Measurements from ENCODE around the gene GTPBP6.
"Not testable (repeated sequence)": the region's sequence is repeated elsewhere in the genome, so short reads cannot be mapped to it uniquely, and the experiment has no call there.

Gene GTPBP6

DNA sequence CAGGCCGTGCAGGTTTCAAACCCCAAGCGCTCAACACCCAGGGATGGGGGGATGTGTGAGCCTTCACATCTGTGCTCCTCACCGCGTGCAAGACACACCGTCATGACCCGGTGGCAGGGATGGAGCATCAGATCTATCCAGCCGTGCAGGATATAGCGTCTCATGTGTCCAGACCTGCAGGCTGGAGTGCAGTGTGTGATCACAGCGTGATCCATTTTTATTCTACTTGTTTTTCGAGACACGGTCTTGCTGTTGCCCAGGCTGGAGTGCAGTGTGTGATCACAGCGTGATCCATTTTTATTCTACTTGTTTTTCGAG is 32.7 kb upstream of the GTPBP6 start:
- not testable (repeated sequence) for DNase-seq

DNA sequence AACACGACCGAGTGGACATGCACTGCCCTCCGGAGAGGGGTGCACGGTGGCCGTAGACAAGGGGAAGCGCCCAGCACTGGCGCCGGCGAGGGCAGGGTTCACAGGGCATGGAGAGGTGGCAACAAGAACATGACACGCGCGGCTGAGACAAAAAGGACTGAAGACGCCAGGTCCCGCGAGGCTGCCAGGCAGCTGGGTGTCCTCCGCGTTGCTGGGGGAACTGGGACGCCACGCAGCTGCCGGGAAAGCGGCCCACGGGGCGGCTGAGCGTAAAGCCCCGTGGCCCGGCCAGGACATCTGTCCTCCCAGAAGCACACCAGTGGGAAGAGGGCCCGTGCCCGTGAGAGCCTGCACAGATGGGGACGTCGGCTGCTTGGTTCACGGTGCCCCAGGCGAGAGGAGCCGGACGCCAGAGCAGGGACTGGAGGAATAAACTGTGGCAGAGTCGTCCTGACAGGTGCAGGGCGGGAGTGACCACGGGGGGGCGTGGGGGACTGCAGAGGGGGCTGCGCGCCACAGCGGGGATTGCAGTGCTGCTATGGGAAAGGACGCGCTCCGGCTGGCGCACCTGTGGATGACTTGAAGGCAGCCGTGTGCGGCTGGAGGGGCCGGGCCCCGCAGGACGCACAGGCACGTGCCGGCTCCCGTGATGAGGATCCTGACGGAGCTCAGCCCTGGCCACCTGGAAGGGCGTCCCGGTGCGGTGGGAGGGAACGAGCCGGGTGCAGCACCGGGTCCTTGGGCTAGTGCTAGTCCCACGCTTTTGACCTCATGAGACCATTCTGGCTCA is 32.1 kb upstream of the GTPBP6 start:
- no peak for DNase-seq

DNA sequence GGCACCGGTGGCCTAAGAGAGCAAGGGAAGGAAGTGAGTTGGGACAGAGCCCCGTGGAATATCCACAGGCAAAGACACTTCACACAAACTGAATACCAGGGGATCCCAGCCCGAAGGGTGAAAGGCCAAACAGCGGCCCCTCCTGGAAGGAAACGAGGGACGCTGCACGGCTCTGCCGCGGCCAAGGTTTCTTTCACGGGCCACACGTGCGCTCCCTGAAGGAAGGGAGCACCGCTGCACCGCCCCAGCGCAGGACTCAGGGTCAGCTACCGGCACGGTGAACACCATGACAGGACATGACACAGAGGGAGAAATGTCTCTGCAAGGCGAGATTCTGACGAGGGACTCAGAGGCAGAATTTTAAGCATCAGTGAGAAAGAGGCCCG is 31.5 kb upstream of the GTPBP6 start:
- no peak for DNase-seq

DNA sequence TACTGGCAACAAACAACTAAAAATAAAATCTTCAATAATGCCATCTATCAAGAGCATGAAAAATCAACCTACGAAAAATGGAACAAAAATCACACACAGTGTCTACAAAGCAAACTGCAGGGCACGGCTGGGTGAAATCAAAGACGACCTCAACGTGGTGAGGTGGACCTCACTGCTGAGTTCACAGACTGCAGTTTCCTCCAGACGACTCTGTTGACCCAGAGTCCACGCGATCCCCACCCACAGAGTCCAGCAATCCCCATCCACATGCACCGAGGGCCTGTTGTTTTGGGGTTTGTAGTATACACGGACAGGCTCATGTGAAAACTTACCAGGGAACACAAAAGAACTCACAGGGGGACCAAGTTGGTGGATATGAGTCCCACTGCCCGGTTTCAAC is 31.1 kb upstream of the GTPBP6 start:
- DNase-seq = no peak

DNA sequence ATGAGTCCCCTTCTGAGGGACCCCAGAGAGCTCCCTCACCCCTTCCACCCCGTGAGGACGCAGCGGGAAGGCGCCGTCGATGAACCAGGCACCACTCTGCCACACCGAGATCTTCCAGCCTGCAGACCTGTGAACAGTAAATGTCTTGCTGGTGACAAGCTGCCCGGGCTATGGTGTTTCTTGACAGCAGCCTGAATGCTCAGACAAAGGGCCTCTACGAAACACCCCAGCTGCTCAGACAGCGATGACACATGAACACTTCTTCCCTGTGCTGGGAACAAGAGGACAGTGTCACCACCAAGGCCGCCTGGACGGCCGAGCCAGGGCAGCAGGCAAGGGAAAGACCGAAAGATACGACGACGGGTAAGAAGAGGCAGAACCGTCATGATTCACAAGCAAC is 30.6 kb upstream of the GTPBP6 start:
- no peak for DNase-seq

DNA sequence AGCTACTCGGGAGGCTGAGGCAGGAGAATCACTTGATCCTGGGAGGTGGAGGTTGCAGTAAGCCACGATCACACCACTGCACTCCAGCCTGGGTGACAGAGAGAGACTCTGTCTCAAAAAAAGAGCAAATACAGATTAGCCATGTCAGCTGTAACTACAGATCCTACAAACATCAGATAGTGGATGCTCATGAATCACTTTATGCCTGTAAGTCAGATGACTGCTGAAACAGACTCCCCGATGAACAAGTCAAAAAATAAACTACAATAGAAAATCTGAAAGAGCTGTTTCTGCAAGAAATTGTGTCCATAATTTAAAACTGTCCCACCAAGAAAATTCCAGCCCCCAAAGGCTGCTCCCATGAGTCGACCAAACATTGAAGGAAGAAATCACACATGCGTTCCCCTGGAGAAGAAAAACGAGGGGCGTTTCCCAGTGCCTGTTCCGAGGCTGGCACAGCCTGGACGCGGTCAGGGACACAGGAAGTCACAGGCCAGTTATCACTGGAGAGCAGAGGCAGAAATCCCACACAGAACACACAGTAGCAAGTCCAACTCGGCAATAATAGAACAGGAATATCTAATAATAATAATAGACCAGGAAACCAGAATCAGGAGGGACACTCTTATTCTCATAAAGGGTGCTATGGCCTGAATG is 30.0 kb upstream of the GTPBP6 start:
- DNase-seq = no peak

DNA sequence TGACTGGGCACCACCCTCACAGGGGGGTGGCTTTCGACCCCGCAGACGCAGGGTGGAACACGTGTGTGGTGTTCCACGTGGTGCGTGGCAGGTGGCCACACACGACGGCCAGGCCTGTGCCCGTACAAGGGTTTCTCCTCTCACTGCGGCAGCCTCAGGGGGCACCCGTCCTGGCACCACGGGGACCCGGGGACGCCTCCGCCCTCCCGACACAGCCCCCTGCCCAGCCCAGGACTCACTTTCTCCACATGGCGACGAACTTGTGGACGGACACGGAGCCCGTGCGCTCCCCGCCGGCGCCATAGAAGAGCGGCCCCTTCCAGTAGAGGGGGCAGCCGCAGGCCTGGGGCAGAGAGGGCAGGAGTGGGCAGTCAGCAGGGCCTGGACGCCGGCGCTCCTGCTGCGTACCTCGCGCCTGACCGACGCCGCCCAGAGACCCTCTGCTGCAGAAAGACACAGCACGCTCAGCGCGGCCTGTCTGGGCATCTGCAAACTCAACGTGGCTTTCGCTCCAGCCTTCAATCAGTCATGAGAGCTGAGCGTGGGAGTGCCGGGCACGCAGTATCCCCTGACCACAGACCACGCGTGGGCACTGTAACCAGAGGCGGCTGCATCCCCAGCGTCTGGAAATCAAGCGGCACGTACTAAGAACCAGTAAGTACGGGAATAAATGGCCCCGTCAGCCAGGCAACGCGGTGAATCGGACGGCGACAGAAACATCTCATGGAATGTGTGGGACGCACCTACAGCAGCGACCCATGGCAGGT is 28.9 kb upstream of the GTPBP6 start:
- no peak for DNase-seq

DNA sequence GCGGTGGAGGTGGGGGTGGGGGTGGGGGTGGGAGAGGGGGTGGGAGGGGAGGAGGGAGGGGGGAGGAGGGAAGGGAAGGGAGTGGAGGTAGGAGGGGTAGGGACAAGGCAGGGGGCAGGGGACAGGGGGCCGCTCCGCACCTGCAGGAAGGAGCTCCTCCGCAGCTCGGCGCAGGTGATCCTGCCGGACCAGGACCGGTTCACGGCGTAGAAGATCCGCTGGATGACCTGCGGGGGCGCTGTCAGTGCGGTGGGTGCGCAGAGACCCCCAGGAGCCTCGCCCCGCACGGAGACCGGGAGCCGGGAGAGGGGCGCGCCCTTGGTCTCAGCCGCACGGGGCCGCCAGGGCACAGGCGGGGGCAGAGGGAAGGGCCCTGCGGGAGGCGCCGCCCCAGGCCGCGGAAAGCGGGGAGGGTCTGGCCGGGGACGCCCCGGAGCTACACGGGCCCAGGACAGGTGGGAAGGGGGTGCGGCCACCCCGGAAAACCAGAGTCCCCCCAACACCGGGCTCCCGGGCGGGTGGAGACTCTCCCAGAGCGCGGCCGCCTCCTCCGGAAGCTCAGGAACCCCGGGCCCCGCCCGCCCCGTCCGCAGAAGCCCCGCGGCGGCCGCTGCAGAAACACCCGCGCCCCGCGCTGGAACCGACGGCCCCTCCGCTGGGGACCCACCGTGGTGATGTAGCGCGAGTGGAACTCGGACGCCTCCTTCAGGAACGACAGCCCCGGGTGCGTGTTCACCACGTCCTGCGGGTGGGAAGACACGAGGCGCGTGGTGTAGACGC is 27.6 kb upstream of the GTPBP6 start:
- no peak for DNase-seq

DNA sequence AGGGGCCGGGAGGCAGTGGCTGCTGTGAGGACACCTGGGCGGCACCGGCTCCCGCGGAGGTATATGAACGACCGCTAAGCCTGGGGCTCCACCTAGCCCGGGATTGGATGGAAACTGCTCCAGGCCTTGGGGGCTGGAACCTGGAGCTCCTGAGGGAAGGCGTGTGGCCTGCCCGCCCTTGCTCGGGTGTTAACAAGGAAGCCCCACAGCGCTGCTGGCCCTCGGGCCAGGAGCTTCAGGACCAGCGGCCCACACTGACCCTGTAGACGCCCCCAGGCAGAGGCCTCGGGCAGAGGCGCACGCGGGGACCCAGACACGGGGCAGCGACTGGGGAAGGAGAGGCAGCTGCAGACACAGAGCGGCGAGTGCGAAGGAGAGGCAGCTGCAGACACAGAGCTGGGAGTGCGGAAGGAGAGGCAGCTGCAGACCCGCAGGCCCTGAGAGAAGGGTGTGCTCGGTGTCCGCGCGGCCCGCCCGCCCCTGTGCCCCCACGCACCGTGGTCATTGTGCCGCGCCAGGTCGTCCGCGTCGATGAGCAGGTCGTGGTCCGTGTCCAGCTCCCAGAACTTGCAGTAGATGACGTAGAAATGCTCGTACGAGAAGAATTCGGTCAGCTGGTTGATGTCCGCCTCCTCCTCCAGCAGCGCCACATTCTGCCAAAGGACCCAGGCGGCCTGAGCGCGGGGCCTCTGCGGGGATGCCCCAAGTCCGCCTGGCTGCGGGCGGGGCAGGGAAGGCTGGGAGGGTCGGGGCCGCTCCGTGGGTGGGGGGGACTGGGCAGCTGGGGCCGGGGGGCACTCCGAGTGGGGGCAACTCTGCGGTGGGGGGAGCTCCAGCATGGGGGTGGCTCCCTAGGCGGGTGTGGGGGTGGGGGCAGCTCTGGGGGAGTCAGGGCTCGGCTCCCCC is 26.7 kb upstream of the GTPBP6 start:
- no peak for DNase-seq

DNA sequence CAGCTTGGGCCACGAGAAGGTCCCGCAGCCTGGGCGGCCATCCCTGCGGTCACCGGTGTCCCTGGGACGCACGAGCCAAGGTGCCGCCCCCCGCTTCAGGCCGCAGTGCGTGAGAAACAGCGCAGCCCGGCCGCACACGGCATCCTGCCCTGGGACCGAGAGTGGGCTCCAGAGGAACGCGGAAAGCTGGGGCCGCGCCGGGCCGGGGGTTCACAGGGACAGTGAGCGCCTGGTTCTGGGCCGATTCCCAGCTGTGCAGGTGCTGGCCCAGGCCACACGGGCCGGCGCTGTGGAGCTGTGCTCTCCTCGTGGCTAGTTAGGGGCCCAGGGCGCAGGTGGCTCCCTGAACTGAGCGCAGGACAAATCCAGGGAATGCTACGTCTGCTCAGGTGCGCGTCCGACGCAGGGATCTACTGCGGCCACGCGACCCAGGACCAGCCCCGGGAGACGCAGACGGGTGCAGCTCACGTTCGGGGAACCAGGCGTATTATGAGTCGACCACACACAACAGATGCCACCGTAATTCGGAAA is 25.8 kb upstream of the GTPBP6 start:
- no peak for DNase-seq

DNA sequence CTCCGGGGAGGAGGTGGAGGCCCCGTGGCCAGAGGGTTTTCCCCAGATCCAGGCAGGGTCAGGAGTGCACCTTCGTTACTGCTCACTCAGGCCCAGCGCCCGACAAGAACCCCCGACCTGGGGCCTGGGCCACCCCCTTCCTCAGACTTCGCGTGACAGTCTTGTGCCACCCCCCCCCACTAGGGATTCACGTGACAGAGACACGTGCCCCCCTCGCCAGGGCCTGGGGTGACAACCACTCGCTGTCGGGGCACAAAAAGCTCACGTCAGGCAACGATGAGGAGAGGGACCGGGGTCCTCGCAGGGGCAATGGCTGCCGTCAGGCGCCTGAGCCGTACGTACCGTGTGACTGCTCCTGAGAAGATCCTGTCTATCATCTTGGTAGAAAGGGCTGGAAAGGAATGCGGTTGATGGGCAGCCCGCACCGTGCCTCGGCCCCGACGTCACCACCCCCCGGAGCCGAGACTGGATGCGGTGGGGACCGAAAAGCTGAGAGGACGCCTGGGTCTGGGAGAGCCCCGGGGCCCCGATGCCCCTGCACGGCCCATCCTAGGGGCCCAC is 23.0 kb upstream of the GTPBP6 start:
- DNase-seq = no peak

DNA sequence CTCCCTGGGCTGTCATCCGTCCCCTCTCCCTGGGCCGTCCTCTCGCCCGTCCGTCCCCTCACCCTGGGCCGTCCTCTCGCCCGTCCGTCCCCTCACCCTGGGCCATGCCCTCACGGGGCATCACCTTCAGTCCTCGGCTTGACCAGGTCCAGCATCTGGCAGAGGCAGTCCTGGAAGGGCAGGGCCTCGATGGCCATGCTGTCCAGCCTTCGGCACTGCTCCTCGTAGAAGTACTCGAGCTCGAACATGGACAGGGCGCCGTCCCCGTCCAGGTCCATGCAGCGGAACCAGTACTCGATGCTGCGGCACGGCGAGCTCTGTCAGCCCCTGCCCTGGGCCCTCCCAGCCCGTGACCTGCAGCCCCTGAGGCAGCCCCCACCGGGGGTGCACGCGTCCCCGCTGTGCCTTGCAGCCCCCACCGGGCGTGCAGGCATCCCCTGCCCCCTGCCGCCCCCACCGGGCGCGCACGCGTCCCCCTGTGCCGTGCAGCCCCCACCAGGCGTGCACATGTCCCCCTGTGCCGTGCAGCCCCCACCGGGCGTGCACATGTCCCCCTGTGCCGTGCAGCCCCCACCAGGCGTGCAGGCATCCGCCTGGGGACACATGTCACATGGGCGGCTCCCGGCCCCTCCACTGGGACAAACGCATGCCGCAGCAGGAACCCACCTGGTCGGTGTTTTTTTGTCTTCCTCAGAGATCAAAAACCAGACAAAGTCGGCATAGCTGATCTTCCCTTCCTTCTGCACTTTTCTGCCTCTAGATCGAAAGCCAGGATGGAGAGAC is 22.2 kb upstream of the GTPBP6 start:
- no peak for DNase-seq

DNA sequence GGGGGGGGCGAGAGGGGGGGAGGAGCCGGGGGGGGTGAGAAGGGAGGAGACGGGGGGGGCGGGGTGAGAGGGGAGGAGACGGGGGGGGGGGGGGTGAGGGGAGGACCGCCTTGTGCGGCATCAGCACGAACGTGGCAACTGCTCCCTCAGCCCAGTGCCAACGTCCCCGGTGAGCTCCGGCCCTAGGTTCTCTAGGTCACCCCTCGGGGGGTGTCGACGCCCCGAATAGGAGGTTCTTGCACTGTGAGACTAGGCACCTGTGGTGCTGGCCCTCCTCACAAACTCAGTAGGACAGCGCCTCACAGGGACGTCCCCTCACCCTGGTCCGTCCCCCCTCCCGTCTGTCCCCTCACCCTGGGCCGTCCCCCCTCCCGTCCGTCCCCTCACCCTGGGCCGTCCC is 21.5 kb upstream of the GTPBP6 start:
- DNase-seq = no peak

DNA sequence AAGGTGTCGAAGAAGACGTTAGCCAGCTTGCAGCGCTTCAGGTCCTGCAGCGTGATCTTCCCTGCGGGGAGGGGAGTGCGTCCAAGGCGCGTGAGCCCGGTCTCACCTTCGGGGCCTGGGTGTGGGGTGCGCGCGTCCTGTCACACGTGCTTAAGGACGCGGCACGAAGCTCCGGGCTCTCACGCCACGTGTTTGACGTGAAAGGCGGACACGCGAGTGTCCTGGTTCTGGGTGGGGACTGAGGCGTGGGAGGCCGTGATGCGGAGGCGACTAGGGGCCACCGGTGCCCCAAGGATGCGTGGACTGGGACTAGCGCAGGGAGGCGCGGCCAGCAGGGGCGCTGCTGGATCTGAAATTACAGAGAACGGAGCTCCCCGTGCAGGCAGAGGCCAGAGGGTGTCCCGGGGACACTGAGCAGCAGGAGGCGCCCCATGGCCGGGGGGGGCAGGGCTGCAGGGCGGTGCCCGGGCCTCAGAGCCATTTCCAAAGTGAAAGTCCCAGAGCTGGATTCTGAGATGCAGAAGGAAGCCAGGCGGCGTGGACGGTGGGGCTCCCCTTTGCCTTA is 20.3 kb upstream of the GTPBP6 start:
- DNase-seq = no peak

DNA sequence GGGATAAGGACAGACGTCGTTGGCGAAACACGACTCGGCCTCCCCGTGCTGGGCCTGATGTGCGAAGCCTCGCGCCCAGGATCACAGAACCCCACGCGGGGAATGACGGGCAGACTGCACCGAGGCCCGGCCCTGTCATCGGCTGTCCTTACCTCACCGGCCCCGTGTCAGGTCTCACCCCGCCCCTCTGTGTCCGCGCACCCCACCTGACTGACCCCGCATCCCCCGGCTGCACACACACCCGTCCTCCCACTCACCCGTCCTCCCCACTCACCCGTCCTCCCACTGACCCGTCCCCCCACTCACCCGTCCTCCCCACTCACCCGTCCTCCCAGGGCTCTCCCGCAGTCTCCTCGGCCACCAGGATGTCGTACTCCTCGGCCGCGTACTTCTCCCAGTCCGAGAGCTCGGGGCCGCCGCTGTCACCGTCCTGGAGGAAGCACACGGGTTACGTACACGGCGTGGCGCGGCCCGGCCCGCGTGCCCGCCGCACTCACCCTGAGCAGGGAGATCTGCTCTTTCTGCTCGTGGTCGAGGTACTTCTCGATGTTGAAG is 19.8 kb upstream of the GTPBP6 start:
- DNase-seq = no peak

DNA sequence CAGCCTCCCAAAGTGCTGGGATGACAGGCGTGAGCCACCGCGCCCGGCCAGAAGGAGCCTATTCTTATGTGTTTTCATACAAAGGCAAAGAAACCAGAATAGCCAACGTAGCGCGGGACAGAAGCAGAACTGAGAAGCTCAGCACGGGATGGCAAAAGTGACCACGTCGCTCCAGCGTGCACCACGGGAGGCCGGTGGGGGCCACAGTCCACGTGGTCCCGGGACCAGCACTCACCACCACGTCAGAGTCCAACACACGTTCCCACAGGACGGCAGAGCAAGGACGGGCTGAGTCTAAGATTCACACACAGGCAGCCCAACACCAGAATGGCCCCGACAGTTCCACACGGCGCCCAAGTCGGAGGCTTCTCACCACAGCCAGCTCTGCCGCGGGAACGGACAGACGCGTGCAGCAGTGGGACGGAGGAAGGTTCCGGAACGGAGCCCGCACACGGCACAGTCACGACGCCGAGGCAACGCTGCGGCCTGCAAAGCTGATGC is 18.8 kb upstream of the GTPBP6 start:
- DNase-seq = no peak

DNA sequence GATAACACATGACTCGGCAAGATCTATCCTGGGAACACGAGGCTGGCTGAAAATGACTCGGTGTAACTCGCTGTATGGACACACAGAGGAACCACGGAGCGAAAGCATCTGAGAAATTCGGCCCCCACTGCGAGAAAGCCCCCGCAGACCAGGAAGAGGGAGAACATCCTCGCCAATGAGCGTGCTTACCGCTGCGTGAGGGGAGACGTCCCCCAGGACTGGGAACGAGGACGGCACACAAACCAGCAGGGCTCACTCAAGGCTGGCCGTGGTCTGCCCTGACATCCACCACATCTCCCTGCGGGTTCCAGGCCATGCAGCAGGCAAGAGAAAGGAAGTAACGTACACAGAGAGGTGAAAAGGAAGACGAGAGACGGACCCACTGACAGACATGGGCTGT is 17.6 kb upstream of the GTPBP6 start:
- DNase-seq = no peak

DNA sequence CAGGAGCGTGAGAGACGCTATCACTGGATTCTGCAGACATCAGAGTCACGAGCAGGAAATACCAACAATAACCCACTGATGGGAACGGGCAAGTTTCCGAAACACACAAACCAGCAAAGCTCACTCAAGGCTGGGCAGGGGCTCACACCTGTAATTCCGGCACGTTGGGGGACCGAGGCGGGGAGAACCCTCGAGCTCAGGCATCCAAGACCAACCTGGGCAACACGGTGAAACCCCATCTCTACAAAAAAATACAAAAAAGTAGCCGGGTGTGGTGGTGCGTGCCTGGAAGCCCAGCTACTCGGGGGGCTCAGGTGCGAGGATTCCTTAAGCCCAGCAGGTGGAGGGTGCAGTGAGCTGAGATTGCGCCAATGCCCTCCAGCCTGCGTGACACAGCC is 17.2 kb upstream of the GTPBP6 start:
- no peak for DNase-seq

DNA sequence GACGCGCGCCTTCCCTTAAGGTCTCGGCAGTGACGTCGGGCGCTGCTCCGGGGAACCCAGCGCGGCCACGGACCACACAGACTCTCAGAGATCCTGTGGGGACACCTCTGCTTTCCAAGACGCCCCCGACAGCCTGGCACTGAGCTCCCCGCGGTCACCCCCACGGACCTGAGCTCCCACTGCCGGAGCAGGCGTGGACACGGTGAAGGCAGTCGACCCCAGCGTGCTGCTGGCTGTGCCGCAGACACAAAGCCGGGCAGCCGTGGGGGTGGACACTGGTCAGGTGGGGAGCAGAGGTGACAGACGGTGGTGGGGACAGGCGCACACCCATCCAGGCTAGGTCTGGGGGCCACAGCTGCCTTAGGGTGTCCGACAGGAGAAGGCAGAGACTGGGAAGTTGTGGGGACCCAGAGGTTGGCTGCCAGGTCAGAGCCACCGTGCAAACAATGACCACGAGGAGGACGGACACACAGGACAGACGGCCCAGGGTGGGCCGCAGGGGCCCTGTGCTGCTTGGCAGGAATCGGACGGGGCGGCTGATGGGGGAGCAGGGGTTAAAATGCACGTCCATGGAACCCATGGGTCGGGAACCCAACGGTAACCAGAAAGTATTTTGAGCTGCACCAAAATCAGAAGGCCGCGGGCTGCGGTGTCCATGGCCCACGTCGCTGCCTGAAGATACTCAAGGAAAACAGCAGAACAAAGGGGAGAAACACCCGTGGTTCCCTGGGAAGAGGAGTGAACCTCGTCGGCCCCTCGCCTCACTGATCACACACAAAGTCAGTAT is 16.6 kb upstream of the GTPBP6 start:
- DNase-seq = no peak

All from NK-92 treated with Interleukin-12 subunit alpha and Interleukin-12 subunit beta, amount 100 ng/mL, for 24 hours (cell line).